GM23338 (cell line): ENCODE results near the gene NOXA1. TPM values are rescaled to one million over a fixed set of nuclear protein-coding genes. Genes with fewer than 3 reads are reported as not detected.
A peak's percentile ranks its signal among the peaks of the same experiment; 100 is the strongest.

Experiments used
- ATAC-seq: fragments of 200-7000 bp; cut with Tn5 transposase; 3 replicates; pipeline ENCODE4 v1.9.1; 2020
- DNase-seq: peaks from one replicate; pipeline ENCODE4 v3.0.0-alpha.2; 2015; ENCODE audit warnings: low spot score
- H2AFZ ChIP-seq: fragments of 200-600 bp; sonication (generic); 2 replicates; pipeline ENCODE4 v1.8.0; 2016; ENCODE audit warnings: antibody characterized with exemption, mild to moderate bottlenecking, moderate library complexity
- H3F3A ChIP-seq: fragments of 200-600 bp; sonication (generic); replicated peaks from 2 replicates; pipeline ENCODE4 v1.8.0; 2017; ENCODE audit warnings: antibody characterized with exemption, mixed run types, low read depth
- H3K27ac ChIP-seq: fragments of 200-600 bp; sonication (generic); 2 replicates; pipeline ENCODE4 v1.6.1; 2016; ENCODE audit warnings: low read depth
- H3K27me3 ChIP-seq: fragments of 200-600 bp; sonication (generic); 2 replicates; pipeline ENCODE4 v1.8.0; 2016; ENCODE audit warnings: mild to moderate bottlenecking, mixed run types, moderate library complexity; ENCODE audit not compliant: insufficient read depth
- H3K36me3 ChIP-seq: fragments of 200-600 bp; sonication (generic); 2 replicates; pipeline ENCODE4 v1.8.0; 2016; ENCODE audit warnings: mild to moderate bottlenecking; ENCODE audit not compliant: insufficient read depth
- H3K4me1 ChIP-seq: fragments of 200-600 bp; sonication (generic); 2 replicates; pipeline ENCODE4 v1.8.0; 2016; ENCODE audit warnings: mild to moderate bottlenecking, moderate library complexity; ENCODE audit not compliant: insufficient read depth
- H3K4me2 ChIP-seq: fragments of 200-600 bp; sonication (generic); 2 replicates; pipeline ENCODE4 v1.7.1; 2017; ENCODE audit warnings: mixed run types
- H3K4me3 ChIP-seq: fragments of 200-600 bp; sonication (generic); 2 replicates; pipeline ENCODE4 v1.6.1; 2016; ENCODE audit warnings: mixed run types
- H3K79me2 ChIP-seq: fragments of 200-600 bp; sonication (generic); replicated peaks from 2 replicates; pipeline ENCODE4 v1.8.0; 2017; ENCODE audit warnings: mild to moderate bottlenecking; ENCODE audit not compliant: insufficient read depth
- H3K9me2 ChIP-seq: fragments of 200-600 bp; sonication (generic); 2 replicates; pipeline ENCODE4 v1.8.0; 2017; ENCODE audit not compliant: insufficient read depth
- H4K20me1 ChIP-seq: fragments of 200-600 bp; sonication (generic); replicated peaks from 2 replicates; pipeline ENCODE4 v1.8.0; 2017; ENCODE audit warnings: mild to moderate bottlenecking; ENCODE audit not compliant: insufficient read depth
- H3K27ac Mint-ChIP-seq: 2 replicates; pipeline ENCODE4 v1.8.0; 2020; ENCODE audit warnings: inconsistent platforms, mild to moderate bottlenecking, moderate library complexity, mixed read lengths
- H3K27me3 Mint-ChIP-seq: 3 replicates; pipeline ENCODE4 v1.8.0; 2022; ENCODE audit warnings: low read depth, mild to moderate bottlenecking, moderate library complexity, mixed read lengths, inconsistent platforms; ENCODE audit not compliant: insufficient read depth, poor library complexity
- H3K36me3 Mint-ChIP-seq: 3 replicates; pipeline ENCODE4 v1.8.0; 2021; ENCODE audit warnings: low read depth, mild to moderate bottlenecking, inconsistent platforms, moderate library complexity, mixed read lengths
- H3K4me1 Mint-ChIP-seq: 3 replicates; pipeline ENCODE4 v1.8.0; 2020; ENCODE audit warnings: mild to moderate bottlenecking, inconsistent platforms, mixed read lengths
- H3K4me3 Mint-ChIP-seq: 3 replicates; pipeline ENCODE4 v1.8.0; 2021; ENCODE audit warnings: moderate library complexity, mild to moderate bottlenecking, inconsistent platforms, mixed read lengths
- H3K9me3 Mint-ChIP-seq: 3 replicates; pipeline ENCODE4 v1.8.0; 2020; ENCODE audit warnings: moderate library complexity, mild to moderate bottlenecking, inconsistent platforms, mixed read lengths
- CTCF ChIP-seq, 2 experiments: fragments of 200-600 bp in 1 of 2; sonication (generic) in 1 of 2; conservative IDR thresholded peaks; 2 replicates each; pipeline versions ENCODE4 v1.5.1 to v1.6.1; 2016 to 2017; ENCODE audit warnings: antibody characterized with exemption in 2 of 2, low read depth in 2 of 2, mild to moderate bottlenecking in 2 of 2, moderate library complexity in 1 of 2
- ETS1 ChIP-seq: IDR thresholded peaks from 2 replicates; pipeline ENCODE4 v1.6.1; 2016; ENCODE audit warnings: antibody characterized with exemption
- NANOG ChIP-seq: IDR thresholded peaks from 2 replicates; pipeline ENCODE4 v1.6.1; 2016; ENCODE audit warnings: antibody characterized with exemption, borderline replicate concordance
- POLR2AphosphoS5 ChIP-seq: IDR thresholded peaks from 2 replicates; pipeline ENCODE4 v1.6.1; 2016; ENCODE audit warnings: antibody characterized with exemption, low read depth
- REST ChIP-seq: IDR thresholded peaks from one replicate; pipeline ENCODE4 v1.6.1; 2018; ENCODE audit warnings: antibody characterized with exemption; ENCODE audit not compliant: unreplicated experiment
- STAT1 ChIP-seq: IDR thresholded peaks from one replicate; pipeline ENCODE4 v1.6.1; 2016; ENCODE audit warnings: antibody characterized with exemption; ENCODE audit not compliant: unreplicated experiment
- ZNF331 ChIP-seq: fragments of 250-450 bp; sonication (Bioruptor Pico); IDR thresholded peaks from 2 replicates; pipeline ENCODE4 v1.5.0; 2020; ENCODE audit warnings: low read depth, mild to moderate bottlenecking, moderate library complexity
- polyA plus RNA-seq: library from polyadenylated mRNA; unstranded; fragments of >200 nt; fragmentation: Nextera tagmentation; extraction: Ambion mirVana; gene quantifications from 2 replicates; pipeline ENCODE4 v1.2.1, GENCODE V29; 2016
- total RNA-seq: library from RNA; depleted of rRNA; stranded (reverse); fragments of >200 nt; shearing (Covaris generic); gene quantifications from 2 replicates; pipeline ENCODE4 v1.2.3, GENCODE V29; 2014

The NOXA1 gene
- total and polyA plus RNA-seq, 2 experiments from 2014 or later = 0.59 to 0.68 TPM

- Mint-ChIP-seq H3K27me3 (no peaks in the 10 kb centered on the region), H3K4me1 (no peaks in the 10 kb centered on the region; the same call in 1 of the 3 replicates), H3K36me3 (peaks cover 7% of the 10 kb centered on the region), H3K27ac (no peak overlapping the region), H3K4me3 (peak overlapping the region; percentile 27; the same call in 2 of the 3 replicates), H3K9me3 (peaks cover 7% of the 10 kb centered on the region)
- ATAC-seq (peak; percentile 90), DNase-seq (peak; percentile 91)
- no peaks in the 10 kb centered on the region for H3K9me2 ChIP-seq
- peak overlapping the region; percentile 75 for H3K4me2 ChIP-seq
- H4K20me1 ChIP-seq = peaks cover 5% of the 10 kb centered on the region; the same call in 1 of the 2 replicates
- 0 out of 2 replicates have a peak, but pooled peaks cover 3% of the 10 kb centered on the region for H3K4me1 ChIP-seq
- H3K79me2 ChIP-seq = no peaks in the 10 kb centered on the region
- TF ChIP-seq NANOG (no peak), ETS1 (no peak), ZNF331 (no peak), STAT1 (no peak), CTCF (conservative IDR thresholded peaks at IDR 0.05; ENCODE audit: low read depth in 2 of 2) (peak; percentile 50 to 75), POLR2AphosphoS5 (0 out of 2 replicates have a peak, but pooled peaks have one; percentile 12), REST (no peak)
- H3K27me3 ChIP-seq = no peaks in the 10 kb centered on the region
- H2AFZ ChIP-seq = no peak overlapping the region; the same call in 1 of the 2 replicates
- peak overlapping the region; percentile 56 for H3K4me3 ChIP-seq
- H3F3A ChIP-seq = 0 out of 2 replicates have a peak, but pooled peaks cover 3% of the 10 kb centered on the region
- H3K27ac ChIP-seq = no peak overlapping the region
- no peaks in the 10 kb centered on the region for H3K36me3 ChIP-seq
Observed at GRCh38 chr9:137406876-137407589, 16.2 kb upstream of the NOXA1 start.
